GM12874 (cell line): ENCODE data around the gene IP6K1.

ENCODE experiments used
- TF ChIP-seq, protein P1 (sequence below): IDR thresholded peaks from 2 replicates; pipeline ENCODE4 v1.5.1; 2011; ENCODE audit warnings: low read depth, mild to moderate bottlenecking, control low read depth, low read length, moderate library complexity; ENCODE audit not compliant: insufficient read depth

IP6K1 gene

DNA sequence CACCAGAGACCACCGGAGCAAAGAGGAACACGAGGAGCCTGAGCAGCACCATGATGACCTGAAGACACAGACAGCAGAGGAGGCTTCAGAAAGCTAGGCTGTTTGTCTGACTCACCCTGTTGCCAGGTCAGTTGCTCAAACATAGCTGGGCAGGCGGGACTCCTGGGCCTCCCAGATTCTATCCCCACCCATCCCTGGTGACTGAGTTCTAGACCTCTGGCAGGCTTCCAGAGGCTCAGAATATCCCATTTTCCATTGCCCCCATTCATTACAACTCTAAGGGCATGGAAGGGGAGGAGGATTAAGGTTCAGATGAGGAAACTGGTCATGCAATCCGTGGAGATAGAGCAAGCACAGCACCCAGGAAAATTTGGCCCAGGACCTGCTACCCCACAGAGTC, 13.4 kb upstream of the IP6K1 start, which contains the start of gene CDHR4:
TSS of gene CDHR4 (minus strand) at position 113 of the 400 bp plus-strand sequence. CDS start at position 52, 61 bp downstream.
- TF ChIP-seq, protein P1, sequence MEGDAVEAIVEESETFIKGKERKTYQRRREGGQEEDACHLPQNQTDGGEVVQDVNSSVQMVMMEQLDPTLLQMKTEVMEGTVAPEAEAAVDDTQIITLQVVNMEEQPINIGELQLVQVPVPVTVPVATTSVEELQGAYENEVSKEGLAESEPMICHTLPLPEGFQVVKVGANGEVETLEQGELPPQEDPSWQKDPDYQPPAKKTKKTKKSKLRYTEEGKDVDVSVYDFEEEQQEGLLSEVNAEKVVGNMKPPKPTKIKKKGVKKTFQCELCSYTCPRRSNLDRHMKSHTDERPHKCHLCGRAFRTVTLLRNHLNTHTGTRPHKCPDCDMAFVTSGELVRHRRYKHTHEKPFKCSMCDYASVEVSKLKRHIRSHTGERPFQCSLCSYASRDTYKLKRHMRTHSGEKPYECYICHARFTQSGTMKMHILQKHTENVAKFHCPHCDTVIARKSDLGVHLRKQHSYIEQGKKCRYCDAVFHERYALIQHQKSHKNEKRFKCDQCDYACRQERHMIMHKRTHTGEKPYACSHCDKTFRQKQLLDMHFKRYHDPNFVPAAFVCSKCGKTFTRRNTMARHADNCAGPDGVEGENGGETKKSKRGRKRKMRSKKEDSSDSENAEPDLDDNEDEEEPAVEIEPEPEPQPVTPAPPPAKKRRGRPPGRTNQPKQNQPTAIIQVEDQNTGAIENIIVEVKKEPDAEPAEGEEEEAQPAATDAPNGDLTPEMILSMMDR: no peak

DNA sequence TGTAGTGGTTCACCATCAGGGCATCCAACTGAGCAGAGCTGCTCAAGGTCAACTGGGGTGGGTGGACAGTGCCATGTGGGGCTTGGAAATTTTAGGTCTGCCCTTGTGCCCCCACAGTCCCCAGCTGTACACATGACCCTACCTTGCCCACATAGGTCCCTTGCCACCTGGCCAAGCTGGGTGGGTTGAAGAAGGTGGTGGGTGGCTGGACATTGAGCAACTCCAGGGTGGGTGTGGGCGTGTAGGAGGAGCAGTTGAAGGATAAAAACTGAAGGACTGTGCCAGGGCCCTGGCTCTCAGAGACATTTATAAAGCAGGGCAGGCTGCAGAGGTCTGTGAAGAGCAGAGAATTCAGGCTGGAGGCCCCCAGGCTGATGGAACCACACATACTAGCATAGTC, 12.8 kb upstream of the IP6K1 start:
- TF ChIP-seq, protein P1: no peak

DNA sequence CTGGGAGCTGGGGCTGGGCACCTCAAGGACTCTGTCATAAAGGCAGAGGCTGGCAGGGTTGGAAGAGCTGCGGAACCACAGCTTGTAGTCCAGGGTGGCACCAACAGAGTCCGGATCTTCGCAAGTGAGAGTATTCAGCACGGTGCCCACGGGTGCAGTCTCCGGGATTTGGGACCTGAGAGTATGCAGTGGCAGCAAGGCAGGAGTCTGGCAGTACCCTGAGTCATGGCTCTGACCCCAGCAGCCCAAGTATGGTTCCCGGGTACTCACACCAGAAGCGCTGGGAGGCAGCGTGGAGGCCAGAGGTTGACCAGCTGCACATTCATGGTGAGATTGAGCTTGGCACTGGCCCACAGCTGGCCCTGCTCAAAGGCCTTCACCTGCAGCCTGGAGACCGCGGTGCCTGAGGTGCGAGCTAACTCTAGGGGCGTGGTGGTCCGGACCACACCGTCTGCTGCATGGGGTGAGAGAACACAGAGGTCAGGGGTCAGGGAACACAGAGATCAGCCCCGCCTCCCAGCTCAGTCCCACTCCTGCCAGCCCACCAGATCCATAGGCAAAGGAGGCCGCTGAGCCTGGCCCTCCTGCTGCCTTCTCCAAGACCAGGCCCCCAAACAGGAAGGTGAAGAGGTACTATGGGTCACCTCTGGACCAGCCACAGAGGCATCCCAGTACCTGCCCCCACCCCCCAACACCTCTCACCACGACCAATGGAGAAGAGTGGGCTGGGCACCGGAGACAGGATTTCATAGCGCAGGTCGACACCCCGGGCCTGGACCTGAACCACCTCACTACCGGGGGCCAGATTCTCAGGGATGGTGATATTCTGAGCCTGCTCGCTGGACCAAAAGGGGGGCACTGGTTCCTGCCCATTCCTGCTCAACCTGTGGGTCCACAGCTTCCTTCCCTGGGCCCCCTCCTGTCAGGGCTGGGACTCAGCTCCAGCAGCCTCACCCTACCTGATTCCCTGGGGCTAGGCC, 8.9 kb upstream of the IP6K1 start:
- TF ChIP-seq, protein P1: no peak

DNA sequence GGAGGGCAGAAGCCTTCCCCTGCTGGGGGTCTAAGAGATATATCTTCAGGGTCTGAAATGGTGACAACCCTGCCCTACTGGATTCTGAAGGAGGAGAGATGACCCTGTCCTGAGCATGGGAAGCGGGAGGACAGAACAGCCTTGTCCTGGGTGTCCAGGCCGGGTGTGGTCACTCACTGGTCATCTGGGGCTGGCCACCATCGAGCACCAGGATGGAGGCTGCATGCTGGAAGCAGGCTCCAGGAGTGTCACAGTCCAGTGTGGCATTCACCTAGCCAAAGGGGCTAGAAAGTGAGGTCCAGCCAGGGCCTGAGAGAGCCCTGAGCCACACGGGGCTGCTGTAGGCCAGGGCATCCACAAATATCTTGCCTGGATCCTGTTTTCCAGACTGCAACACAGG, 8.1 kb upstream of the IP6K1 start:
- TF ChIP-seq, protein P1: no peak

DNA sequence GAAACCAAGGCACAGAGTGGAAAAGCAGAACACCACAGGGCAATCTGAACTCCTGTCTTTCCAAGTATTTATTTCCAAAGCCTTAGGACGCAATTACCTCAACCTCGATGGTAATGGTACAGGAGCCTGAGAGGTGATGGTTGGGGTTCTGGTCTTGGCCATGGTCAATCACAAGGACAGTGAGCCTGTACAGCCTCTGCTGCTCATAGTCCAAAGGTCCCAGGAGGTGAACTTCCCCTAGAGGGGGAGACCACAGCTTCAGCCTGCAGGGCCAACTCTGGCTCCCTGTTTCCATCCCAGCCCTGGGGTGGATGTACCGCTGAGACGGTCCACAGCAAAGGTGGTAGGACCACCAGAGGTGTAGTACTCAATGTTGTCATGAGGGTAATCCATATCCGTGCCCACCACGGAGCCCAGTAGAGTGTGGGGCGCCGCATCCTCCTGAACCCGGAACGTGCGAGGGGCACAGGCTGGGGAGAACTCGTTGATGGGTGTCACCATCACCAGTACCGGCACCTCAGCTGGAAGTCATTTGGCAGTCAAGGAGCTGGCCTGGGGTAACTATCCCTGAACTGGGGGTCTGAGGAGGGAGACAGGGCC, 7.2 kb upstream of the IP6K1 start:
- TF ChIP-seq, protein P1: no peak

DNA sequence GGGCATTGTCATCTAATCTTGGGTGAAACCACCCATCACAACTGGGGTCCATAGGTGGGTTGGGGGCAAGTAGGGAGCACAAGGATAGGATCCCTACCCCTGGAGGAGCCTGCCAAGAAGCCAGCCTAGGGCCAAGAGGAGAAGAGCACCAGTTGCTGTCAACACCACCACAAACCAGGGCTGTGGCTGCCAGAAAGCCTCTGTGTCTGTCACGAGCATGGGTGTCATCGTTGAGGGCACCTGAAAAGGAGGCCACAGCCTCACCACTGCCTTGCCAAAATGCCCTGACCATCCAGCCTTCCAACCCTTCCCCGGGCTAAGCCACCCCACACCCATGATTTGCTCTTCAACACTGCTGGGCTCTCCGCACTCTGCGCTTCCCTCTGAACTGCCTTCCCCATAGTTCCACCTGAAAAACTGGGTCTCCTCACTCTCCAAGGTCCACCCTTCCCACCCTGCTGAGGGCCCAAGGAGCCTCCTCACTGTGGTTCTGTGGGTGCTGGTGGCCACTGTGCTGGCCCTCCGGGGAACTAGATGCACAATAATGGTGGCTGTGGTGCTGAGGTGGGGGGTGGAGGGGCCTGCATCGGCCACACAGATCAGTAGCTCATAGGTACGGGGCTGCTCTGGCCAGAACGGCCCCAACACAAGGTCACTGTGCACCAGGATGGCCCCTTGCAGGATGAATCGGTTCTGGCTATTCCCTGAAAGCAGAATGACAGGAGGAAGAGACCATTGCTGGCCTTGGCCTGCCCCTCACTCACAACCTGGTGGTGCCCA, 6.2 kb upstream of the IP6K1 start:
- TF ChIP-seq, protein P1: no peak

DNA sequence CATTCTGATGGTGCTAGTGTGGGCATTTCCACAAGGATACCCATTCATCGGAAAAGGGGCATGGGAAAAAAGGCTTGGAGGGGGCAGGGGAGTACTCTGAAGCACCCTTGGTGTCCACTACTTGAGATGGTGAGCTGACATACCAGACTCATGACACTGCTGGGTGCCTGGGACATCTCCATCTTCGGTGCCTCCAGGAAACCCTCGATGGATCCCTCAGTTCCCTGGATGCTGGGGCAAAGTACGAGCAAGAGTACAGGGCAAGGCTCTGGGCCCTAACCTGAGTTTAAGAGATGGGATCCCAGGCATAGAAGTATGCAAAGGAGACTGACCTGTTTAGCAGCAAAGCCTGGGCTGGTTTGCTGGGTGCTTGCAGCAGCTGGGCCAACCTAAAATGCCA, 5.2 kb upstream of the IP6K1 start:
- TF ChIP-seq, protein P1: no peak
